ENCODE measurements around the gene FADS1. TPM values are rescaled to one million over a fixed set of nuclear protein-coding genes. Genes with fewer than 3 reads are reported as not detected.

FADS1 gene
- total and polyA plus RNA-seq, 3 donors from 2014 or later = 21.1 to 39.8 (median 24.5) TPM

DNA sequence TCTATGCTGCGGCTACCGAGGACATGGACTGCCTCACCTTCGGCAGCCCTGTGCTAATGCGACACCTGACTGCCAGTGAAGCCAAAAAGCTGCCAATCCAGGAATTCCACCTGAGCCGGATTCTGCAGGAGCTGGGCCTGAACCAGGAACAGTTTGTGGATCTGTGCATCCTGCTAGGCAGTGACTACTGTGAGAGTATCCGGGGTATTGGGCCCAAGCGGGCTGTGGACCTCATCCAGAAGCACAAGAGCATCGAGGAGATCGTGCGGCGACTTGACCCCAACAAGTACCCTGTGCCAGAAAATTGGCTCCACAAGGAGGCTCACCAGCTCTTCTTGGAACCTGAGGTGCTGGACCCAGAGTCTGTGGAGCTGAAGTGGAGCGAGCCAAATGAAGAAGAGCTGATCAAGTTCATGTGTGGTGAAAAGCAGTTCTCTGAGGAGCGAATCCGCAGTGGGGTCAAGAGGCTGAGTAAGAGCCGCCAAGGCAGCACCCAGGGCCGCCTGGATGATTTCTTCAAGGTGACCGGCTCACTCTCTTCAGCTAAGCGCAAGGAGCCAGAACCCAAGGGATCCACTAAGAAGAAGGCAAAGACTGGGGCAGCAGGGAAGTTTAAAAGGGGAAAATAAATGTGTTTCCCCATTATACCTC is 20.8 kb downstream of the FADS1 start:
- intact Hi-C loops (cut with DNase I; ENCODE audit: low total_unique reads) = loop anchor here (10.0 kb wide), 2 partner anchors 159 to 309 kb away; partner anchors contain the start of gene BEST1
- 89 to 93% methylated on average over 10 to 17 of the region's 18 CpGs for WGBS, 2 donors
- H3K4me3 ChIP-seq = no peak overlapping the region
- no peaks in the 10 kb centered on the region for H3K27me3 ChIP-seq
- H3K27ac ChIP-seq = no peak overlapping the region
- H3K9me3 ChIP-seq = no peaks in the 10 kb centered on the region
- TF ChIP-seq, protein P1, sequence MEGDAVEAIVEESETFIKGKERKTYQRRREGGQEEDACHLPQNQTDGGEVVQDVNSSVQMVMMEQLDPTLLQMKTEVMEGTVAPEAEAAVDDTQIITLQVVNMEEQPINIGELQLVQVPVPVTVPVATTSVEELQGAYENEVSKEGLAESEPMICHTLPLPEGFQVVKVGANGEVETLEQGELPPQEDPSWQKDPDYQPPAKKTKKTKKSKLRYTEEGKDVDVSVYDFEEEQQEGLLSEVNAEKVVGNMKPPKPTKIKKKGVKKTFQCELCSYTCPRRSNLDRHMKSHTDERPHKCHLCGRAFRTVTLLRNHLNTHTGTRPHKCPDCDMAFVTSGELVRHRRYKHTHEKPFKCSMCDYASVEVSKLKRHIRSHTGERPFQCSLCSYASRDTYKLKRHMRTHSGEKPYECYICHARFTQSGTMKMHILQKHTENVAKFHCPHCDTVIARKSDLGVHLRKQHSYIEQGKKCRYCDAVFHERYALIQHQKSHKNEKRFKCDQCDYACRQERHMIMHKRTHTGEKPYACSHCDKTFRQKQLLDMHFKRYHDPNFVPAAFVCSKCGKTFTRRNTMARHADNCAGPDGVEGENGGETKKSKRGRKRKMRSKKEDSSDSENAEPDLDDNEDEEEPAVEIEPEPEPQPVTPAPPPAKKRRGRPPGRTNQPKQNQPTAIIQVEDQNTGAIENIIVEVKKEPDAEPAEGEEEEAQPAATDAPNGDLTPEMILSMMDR (IDR thresholded peaks at IDR 0.05) = no peak
- TF ChIP-seq POLR2A (IDR thresholded peaks at IDR 0.05) = no peak
- H3K36me3 ChIP-seq (ENCODE audit: low read depth, missing control alignments) = no peaks in the 10 kb centered on the region
- H3K4me1 ChIP-seq = peaks cover 20% of the 10 kb centered on the region
- no peak for DNase-seq

DNA sequence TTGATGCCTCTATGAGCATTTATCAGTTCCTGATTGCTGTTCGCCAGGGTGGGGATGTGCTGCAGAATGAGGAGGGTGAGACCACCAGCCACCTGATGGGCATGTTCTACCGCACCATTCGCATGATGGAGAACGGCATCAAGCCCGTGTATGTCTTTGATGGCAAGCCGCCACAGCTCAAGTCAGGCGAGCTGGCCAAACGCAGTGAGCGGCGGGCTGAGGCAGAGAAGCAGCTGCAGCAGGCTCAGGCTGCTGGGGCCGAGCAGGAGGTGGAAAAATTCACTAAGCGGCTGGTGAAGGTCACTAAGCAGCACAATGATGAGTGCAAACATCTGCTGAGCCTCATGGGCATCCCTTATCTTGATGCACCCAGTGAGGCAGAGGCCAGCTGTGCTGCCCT is 21.3 kb downstream of the FADS1 start:
- no peak for DNase-seq
- Histone ChIP-seq H3K4me1 (peaks cover 20% of the 10 kb centered on the region), H3K4me3 (no peak overlapping the region), H3K9me3 (no peaks in the 10 kb centered on the region), H3K27me3 (no peaks in the 10 kb centered on the region), H3K27ac (no peak overlapping the region), H3K36me3 (ENCODE audit: low read depth, missing control alignments) (no peaks in the 10 kb centered on the region)
- intact Hi-C loops (cut with DNase I; ENCODE audit: low total_unique reads) = loop anchor here (10.0 kb wide), 2 partner anchors 159 to 309 kb away; partner anchors contain the start of gene BEST1
- 83 to 91% methylated on average over 12 of the region's 12 CpGs for WGBS, 2 donors
- TF ChIP-seq POLR2A (IDR thresholded peaks at IDR 0.05) = no peak
- TF ChIP-seq, protein P1 (IDR thresholded peaks at IDR 0.05) = no peak

DNA sequence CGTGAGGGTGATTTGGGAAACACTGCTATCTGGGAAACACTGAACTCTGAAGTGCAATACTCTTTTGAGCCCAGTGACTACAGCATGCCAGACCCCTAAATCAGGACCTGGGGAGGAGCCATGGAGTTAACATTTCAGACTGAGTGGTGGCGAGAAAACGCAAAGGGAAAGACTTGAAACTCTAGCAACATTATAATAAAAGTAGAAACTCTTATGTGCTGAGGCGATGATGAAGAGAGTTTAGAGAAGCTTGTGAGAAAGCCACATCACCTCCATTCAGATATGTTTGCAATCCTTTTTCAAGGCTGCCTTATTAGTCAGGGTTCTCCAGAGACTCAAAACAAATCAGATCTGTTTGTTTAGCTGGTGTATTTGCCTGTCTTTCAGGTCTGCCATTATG is 22.2 kb downstream of the FADS1 start:
- H3K27ac ChIP-seq = no peak overlapping the region
- intact Hi-C loops (cut with DNase I; ENCODE audit: low total_unique reads) = loop anchor here (10.0 kb wide), 2 partner anchors 160 to 310 kb away; partner anchors contain the start of gene BEST1
- no peak for TF ChIP-seq POLR2A (IDR thresholded peaks at IDR 0.05)
- TF ChIP-seq, protein P1 (IDR thresholded peaks at IDR 0.05) = no peak
- no peaks in the 10 kb centered on the region for H3K36me3 ChIP-seq (ENCODE audit: low read depth, missing control alignments)
- peaks cover 20% of the 10 kb centered on the region for H3K4me1 ChIP-seq
- 83 to 84% methylated on average over 4 of the region's 4 CpGs for WGBS, 2 donors
- no peak overlapping the region for H3K4me3 ChIP-seq
- no peak for DNase-seq
- H3K27me3 ChIP-seq = no peaks in the 10 kb centered on the region
- H3K9me3 ChIP-seq = no peaks in the 10 kb centered on the region

DNA sequence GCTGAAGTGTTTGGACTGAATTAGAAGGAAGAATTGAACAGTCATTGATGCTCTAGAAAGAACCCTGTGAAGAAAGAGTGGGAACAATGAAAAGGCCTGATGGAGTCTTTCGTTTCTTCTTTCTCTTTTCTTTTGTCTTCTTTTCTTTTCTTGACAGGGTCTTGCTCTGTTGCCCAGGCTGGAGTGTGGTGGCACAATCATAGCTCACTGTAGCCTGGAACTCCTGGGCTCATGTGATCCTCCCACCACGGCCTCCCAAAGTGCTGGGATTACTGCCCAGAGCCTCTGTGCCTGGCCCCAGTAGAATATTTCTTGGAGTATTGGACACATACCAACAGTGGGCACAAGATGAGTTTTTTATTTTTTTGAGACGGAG is 23.0 kb downstream of the FADS1 start:
- Histone ChIP-seq H3K36me3 (ENCODE audit: low read depth, missing control alignments) (no peaks in the 10 kb centered on the region), H3K9me3 (no peaks in the 10 kb centered on the region), H3K4me1 (peaks cover 20% of the 10 kb centered on the region), H3K27ac (no peak overlapping the region), H3K27me3 (no peaks in the 10 kb centered on the region), H3K4me3 (no peak overlapping the region)
- DNase-seq = no peak
- intact Hi-C loops (cut with DNase I; ENCODE audit: low total_unique reads) = loop anchor here (10.0 kb wide), 2 partner anchors 161 to 311 kb away; partner anchors contain the start of gene BEST1
- WGBS, 2 donors = 35 to 58% methylated on average over 3 of the region's 3 CpGs
- TF ChIP-seq POLR2A (IDR thresholded peaks at IDR 0.05) = no peak

DNA sequence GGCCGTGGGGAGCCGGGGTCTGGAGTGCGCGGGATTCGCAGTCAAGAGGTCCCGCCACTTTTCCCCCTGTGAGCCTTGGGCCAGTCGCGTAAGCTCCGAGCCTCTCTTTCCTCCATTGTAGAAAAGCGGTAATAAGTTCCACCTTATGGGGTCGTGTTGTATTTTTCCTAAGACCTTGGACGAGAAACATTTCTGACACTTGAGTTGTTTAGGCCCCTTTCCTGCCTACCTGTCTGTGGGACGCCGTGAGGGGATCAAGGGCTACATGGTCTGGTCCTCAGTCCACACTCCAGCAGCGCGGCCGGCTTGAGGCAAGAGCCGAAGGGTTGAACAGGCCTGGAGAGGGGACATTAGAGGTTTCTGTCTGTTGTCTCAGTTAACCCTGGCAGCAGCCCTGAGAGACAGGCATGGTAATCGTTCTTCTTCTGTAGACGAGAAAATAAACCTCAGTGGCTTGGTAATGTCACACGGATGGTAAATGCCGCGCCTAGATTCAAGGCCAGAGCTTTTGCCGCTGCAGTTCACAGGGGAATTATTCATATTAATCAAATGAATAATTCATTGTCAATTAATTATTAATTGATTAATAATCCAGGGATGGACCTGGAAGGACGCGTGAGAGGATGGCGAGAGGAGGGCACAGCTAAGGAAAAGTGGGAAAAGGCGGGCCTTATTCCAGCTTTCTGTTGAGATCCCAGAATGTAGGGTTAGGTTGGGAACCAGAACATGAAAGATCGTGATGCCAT is 23.5 kb downstream of the FADS1 start:
- H3K4me1 ChIP-seq = peaks cover 20% of the 10 kb centered on the region
- H3K27me3 ChIP-seq = no peaks in the 10 kb centered on the region
- peak overlapping the region; percentile 84 to 97 for H3K4me3 ChIP-seq
- no peak for DNase-seq
- no peaks in the 10 kb centered on the region for H3K36me3 ChIP-seq (ENCODE audit: low read depth, missing control alignments)
- H3K9me3 ChIP-seq = no peaks in the 10 kb centered on the region
- TF ChIP-seq, protein P1 (IDR thresholded peaks at IDR 0.05) = no peak
- TF ChIP-seq POLR2A (IDR thresholded peaks at IDR 0.05) = no peak
- H3K27ac ChIP-seq = peak overlapping the region; percentile 95 to 98
- 3% methylated on average over 27 to 29 of the region's 29 CpGs for WGBS, 2 donors
- intact Hi-C loops (cut with DNase I; ENCODE audit: low total_unique reads) = loop anchor here (10.0 kb wide), 2 partner anchors 162 to 312 kb away; partner anchors contain the start of gene BEST1

Measured in testis (tissue), 3 donors.